ENCODE data around the gene CTSA. TPM values are rescaled to one million over a fixed set of nuclear protein-coding genes. Genes with fewer than 3 reads are reported as not detected.

CTSA gene
- total and polyA plus RNA-seq, 7 donors: 41.3 to 59.8 (median 47.8) TPM

GRCh38 chr20:45886590-45887345 lies 4.4 kb upstream of the CTSA start:
- peaks cover 36% of the 10 kb centered on the region for H3K4me1 ChIP-seq

GRCh38 chr20:45887346-45887715 lies 3.8 kb upstream of the CTSA start, which contains the start of gene SPATA25:
Gene SPATA25, minus strand, starts transcription at chr20:45887622. Its CDS starts 32 bp downstream, at chr20:45887590.
- Histone ChIP-seq H3K9me3 (no peaks in the 10 kb centered on the region), H3K36me3 (ENCODE audit: insufficient read depth in 1 of 2, low read depth in 1 of 2) (peaks cover 0 to 53% of the 10 kb centered on the region in 2 donors), H3K4me3 (no peak within 1 kb of the TSS), H3K4me1 (peaks cover 37% of the 10 kb centered on the region), H3K27ac (no peak within 1 kb of the TSS), H3K27me3 (ENCODE audit: insufficient read depth in 3 of 3, low read length in 2 of 3) (no peaks in the 10 kb centered on the region)
- TF ChIP-seq CTCF (IDR thresholded peaks at IDR 0.05): no peak
- WGBS, 3 donors: 85 to 95% (median 89%) methylated on average over 8 of the region's 8 CpGs
- no peak for ATAC-seq
- no peak for DNase-seq
- intact Hi-C loops (cut with DNase I): no loop called here

More at GRCh38 chr20:45886590-45887345, 4.4 kb upstream of the CTSA start:
- 76 to 84% (median 81%) methylated on average over 19 of the region's 19 CpGs for WGBS, 3 donors
- intact Hi-C loops (cut with DNase I): no loop called here
- Histone ChIP-seq H3K27me3 (ENCODE audit: insufficient read depth in 3 of 3, low read length in 2 of 3) (no peaks in the 10 kb centered on the region), H3K4me3 (no peak overlapping the region), H3K27ac (no peak overlapping the region), H3K36me3 (ENCODE audit: insufficient read depth in 1 of 2, low read depth in 1 of 2) (peaks cover 0 to 56% of the 10 kb centered on the region in 2 donors), H3K9me3 (no peaks in the 10 kb centered on the region)
- TF ChIP-seq CTCF (IDR thresholded peaks at IDR 0.05): no peak
- DNase-seq: no peak
- no peak for ATAC-seq

- Histone ChIP-seq H3K36me3 (ENCODE audit: insufficient read depth in 1 of 2, low read depth in 1 of 2) (peaks cover 0 to 53% of the 10 kb centered on the region in 2 donors), H3K27me3 (ENCODE audit: insufficient read depth in 3 of 3, low read length in 2 of 3) (no peaks in the 10 kb centered on the region), H3K27ac (no peak overlapping the region), H3K4me1 (peaks cover 30% of the 10 kb centered on the region), H3K9me3 (no peaks in the 10 kb centered on the region), H3K4me3 (no peak overlapping the region)
- no peak for TF ChIP-seq CTCF (IDR thresholded peaks at IDR 0.05)
- ATAC-seq: no peak
- intact Hi-C loops (cut with DNase I): no loop called here
- peak in 1 of 2 donors; percentile 47 for DNase-seq
- WGBS, 3 donors: 68 to 80% (median 73%) methylated on average over 3 of the region's 3 CpGs
These were observed 2.5 kb upstream of the CTSA start for GRCh38 chr20:45888681-45889080.

- Histone ChIP-seq H3K4me3 (peak overlapping the region; percentile 91), H3K4me1 (peaks cover 24% of the 10 kb centered on the region), H3K27me3 (ENCODE audit: insufficient read depth in 3 of 3, low read length in 2 of 3) (no peaks in the 10 kb centered on the region), H3K36me3 (ENCODE audit: insufficient read depth in 1 of 2, low read depth in 1 of 2) (peaks cover 0 to 60% of the 10 kb centered on the region in 2 donors), H3K9me3 (no peaks in the 10 kb centered on the region), H3K27ac (peak overlapping the region; percentile 92)
- WGBS, 3 donors: 1% methylated on average over 61 to 79 of the region's 79 CpGs
- DNase-seq (peak; percentile 84 to 90), ATAC-seq (peak; percentile 75 to 79 (median 76))
- peak; percentile 65 for TF ChIP-seq CTCF (IDR thresholded peaks at IDR 0.05)
- intact Hi-C loops (cut with DNase I): loop anchor here (5.0 kb wide), 4 partner anchors 42 to 93 kb away; partner anchors contain the start of gene PCIF1 (in 2 of the 2)
These were observed 804 bp upstream of the CTSA start for GRCh38 chr20:45890077-45890984.
